Measurements from ENCODE around the gene MRTFA.

Gene MRTFA

DNA sequence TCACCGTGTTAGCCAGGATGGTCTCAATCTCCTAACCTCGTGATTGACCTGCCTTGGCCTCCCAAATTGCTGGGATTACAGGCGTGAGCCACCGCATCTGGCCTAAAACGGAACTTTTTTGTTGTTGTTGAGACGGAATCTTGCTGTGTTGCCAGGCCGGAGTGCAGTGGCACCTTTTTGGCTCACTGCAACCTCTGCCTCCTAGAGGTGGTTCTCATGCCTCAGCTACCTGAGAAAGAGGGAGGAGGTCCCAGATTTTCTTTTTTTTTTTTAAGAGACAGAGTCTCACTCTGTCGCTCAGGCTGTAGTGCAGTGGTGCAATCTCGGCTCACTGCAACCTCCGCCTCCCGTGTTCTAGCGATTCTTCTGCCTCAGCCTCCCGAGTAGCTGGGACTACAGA is 34.9 kb upstream of the MRTFA start:
- DNase-seq (ENCODE audit: insufficient read length, low spot score) (no peak), FAIRE-seq (no peak)
- TF ChIP-seq, protein P1, sequence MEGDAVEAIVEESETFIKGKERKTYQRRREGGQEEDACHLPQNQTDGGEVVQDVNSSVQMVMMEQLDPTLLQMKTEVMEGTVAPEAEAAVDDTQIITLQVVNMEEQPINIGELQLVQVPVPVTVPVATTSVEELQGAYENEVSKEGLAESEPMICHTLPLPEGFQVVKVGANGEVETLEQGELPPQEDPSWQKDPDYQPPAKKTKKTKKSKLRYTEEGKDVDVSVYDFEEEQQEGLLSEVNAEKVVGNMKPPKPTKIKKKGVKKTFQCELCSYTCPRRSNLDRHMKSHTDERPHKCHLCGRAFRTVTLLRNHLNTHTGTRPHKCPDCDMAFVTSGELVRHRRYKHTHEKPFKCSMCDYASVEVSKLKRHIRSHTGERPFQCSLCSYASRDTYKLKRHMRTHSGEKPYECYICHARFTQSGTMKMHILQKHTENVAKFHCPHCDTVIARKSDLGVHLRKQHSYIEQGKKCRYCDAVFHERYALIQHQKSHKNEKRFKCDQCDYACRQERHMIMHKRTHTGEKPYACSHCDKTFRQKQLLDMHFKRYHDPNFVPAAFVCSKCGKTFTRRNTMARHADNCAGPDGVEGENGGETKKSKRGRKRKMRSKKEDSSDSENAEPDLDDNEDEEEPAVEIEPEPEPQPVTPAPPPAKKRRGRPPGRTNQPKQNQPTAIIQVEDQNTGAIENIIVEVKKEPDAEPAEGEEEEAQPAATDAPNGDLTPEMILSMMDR (IDR thresholded peaks at IDR 0.05; ENCODE audit: insufficient read depth, missing control alignments): no peak

- DNase-seq (ENCODE audit: insufficient read length, low spot score) (no peak), FAIRE-seq (no peak)
- TF ChIP-seq, protein P1 (IDR thresholded peaks at IDR 0.05; ENCODE audit: insufficient read depth, missing control alignments): no peak
Measured at GRCh38 chr22:40670058-40670457, 33.5 kb upstream of the MRTFA start.

DNA sequence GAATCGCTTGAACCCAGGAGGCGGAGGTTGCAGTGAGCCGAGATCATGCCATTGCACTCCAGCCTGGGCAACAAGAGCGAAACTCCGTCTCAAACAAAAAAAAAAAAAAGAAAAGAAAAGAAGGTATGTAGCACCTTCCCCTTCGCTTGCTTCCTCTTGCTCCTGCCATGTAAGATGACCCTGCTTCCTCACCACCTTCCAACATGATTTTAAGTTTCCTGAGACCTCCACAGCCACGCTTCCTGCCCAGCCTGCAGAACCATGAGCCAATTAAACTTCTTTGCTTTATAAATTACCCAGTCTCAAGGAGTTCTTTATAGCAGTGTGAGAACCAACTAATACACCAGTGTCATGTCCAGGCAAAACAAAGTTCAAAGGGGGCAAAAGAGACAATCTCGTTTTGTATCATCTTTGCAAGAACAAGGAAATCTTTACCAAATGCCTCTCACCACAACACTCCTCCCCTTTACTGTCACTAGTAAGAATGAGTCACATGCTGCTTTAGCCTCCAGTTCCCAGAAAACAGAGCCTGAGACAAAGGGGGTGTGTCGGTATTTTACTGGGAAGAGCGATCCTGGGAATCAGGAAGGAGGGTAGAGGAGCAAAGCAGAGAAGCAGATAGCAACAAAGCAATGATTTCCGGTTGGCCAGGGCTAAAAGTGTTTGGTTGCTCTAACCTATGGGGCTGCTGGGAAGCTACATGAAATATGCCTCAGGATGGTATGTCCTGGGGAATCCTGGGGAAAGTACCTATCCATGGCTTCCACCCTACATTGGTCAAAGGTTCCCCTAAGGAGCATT is 32.3 kb upstream of the MRTFA start:
- DNase-seq (ENCODE audit: insufficient read length, low spot score): no peak
- TF ChIP-seq, protein P1 (IDR thresholded peaks at IDR 0.05; ENCODE audit: insufficient read depth, missing control alignments): no peak
- FAIRE-seq: no peak

DNA sequence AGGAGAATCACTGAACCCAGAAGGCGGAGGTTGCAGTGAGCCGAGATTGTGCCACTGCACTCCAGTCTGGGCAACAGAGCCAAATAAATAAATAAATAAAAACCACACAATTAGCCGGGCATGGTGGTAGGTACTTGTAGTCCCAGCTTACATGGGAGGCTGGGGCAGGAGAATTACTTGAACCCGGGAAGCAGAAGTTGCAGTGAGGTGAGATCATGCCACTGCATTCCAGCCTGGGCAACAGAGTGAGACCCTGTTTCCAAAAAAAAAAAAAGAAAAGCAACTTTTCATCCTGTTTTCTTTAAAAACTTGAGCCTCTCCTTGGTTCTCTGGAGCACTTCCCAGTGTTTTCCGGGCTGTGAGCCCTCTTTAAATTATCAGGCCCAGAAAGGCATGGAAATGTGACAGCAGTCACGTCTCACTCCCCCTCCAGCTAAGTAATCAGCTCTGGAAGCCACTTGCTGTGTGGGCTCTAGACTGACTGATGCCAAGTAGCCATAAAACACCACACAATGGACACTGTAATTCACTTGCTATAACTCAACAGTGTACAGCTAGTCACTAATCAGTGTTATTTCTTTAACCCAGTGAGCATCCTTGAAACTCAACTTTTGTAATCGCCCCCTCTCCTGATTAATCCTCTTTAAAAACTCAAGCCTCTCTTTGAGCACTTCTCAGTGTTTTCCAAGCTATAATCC is 29.8 kb upstream of the MRTFA start:
- no peak for FAIRE-seq

GRCh38 chr22:40665312-40665711 is 28.8 kb upstream of the MRTFA start:
- FAIRE-seq: no peak
- TF ChIP-seq, protein P1 (IDR thresholded peaks at IDR 0.05; ENCODE audit: insufficient read depth, missing control alignments): no peak
- DNase-seq (ENCODE audit: insufficient read length, low spot score): no peak

More for the DNA sequence above, 29.8 kb upstream of the MRTFA start:
- no peak for DNase-seq (ENCODE audit: insufficient read length, low spot score)
- TF ChIP-seq, protein P1 (IDR thresholded peaks at IDR 0.05; ENCODE audit: insufficient read depth, missing control alignments): no peak

GRCh38 chr22:40661671-40662070 is 25.2 kb upstream of the MRTFA start:
- FAIRE-seq: no peak
- no peak for DNase-seq (ENCODE audit: insufficient read length, low spot score)

More at GRCh38 chr22:40661671-40662070, 25.2 kb upstream of the MRTFA start:
- TF ChIP-seq, protein P1 (IDR thresholded peaks at IDR 0.05; ENCODE audit: insufficient read depth, missing control alignments): no peak
